Activated T-helper 1 cell treated with anti-CD3 and anti-CD28 coated beads, Interleukin-2, amount 50 U/mL, for 16 hours (primary cell): ENCODE data around the gene HHIP.

Experiments used
- DNase-seq, 2 donors: peaks; one replicate each; pipeline ENCODE4 v3.0.0-alpha.2; 2020; ENCODE audit warnings: low read depth in 1 of 2, low spot score in 1 of 2

The HHIP gene, protein sequence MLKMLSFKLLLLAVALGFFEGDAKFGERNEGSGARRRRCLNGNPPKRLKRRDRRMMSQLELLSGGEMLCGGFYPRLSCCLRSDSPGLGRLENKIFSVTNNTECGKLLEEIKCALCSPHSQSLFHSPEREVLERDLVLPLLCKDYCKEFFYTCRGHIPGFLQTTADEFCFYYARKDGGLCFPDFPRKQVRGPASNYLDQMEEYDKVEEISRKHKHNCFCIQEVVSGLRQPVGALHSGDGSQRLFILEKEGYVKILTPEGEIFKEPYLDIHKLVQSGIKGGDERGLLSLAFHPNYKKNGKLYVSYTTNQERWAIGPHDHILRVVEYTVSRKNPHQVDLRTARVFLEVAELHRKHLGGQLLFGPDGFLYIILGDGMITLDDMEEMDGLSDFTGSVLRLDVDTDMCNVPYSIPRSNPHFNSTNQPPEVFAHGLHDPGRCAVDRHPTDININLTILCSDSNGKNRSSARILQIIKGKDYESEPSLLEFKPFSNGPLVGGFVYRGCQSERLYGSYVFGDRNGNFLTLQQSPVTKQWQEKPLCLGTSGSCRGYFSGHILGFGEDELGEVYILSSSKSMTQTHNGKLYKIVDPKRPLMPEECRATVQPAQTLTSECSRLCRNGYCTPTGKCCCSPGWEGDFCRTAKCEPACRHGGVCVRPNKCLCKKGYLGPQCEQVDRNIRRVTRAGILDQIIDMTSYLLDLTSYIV

DNA sequence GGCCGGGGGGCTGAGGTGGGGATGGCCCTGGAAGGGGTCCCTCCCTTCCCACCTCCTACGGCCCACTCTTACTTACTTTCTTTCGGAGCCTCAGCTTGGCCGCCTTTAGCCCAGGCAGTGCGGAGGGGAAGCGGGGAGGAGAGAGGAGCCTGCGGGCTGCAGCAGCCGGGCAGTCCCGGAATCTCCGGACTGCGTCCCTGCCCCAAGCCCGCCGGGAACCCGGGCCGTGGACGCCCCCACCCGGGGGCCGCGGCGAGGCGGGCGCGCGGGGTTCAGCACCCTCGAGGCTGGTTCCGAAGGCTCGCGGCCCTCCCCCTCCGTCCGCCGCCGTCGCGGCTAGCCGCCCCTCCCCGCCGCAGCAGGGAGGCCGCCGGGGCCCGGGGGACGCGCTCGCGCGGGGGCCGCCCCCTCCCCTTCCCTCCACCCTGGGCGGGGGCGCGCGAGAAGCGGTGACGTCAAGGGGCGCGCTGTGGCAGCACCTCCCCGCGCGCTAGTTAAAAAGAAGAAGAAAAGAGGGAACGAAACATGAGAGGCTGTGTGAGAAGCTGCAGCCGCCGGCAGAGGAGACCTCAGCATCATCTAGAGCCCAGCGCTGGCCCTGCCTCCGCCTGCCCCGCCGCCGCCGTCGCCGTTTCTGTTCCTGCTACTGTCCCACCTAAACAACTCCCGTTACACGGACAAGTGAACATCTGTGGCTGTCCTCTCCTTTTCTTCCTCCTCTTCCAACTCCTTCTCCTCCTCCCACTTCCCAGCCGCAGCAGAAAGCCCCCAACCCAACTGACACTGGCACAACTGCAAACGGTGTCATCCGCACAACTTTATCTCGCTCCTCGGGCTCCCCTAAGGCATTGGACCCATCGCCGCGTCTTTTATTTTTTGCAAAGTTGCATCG, at the start of gene HHIP:
Gene HHIP (plus strand): TSS at position 526 of the 892 bp plus-strand sequence. CDS start 520 bp downstream, outside the sequence.
- DNase-seq = no peak

DNA sequence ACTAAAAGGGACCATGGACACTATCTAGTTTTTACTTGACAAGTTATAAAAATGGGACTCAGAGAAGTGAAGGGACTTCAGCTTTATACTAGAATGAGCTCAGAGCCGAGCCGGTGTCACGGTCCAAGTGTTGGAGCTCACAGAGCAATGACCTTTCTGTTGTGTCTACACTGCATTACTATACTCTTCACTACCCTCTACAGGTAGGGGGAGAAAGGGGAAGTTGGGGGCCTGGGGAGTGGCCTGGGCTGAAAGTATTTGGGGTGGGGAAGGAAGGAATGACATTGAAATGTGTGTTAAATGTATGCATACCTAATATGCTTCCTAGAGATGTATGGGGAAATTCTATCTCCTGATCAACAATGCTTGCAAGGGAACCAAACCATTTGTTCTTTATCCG, 48.8 kb upstream of the HHIP start:
- no peak for DNase-seq

DNA sequence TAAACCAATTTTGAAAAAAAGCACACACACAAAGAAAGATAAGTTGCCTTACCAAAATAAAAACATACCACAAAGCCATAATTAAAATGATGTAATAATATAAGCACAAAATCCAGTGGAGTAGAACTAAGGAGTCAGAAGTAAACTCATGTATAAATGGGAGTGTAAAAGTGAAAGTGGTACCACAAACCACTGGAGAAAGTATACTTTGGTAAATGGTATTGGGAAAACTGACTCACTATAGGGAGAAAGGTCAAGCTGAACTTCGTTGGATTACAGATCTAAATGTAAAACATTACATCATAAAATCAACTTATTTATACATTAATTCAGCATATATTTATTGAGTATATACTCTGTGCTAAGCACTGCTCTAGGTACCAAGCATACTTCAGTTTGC, 46.3 kb upstream of the HHIP start:
- no peak for DNase-seq

DNA sequence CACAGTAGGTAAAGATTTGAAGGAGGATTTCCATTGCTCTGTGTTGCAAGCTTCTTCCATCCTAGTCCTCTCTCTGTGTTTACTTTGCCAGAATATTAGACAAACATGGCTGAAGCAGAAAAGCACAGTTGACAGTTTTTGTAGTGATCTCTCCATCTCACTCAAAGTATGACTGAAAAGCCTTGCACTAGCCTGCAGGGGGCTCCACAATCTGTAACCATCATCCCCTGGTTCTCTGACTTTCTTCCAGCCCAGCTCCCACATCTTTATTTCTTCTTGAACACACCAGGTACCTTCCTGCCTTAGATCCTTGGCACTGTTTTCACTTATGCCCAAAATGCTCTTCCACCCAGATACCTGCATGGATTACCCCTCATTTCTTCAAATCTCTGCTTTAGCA, 34.1 kb upstream of the HHIP start:
- DNase-seq = no peak

DNA sequence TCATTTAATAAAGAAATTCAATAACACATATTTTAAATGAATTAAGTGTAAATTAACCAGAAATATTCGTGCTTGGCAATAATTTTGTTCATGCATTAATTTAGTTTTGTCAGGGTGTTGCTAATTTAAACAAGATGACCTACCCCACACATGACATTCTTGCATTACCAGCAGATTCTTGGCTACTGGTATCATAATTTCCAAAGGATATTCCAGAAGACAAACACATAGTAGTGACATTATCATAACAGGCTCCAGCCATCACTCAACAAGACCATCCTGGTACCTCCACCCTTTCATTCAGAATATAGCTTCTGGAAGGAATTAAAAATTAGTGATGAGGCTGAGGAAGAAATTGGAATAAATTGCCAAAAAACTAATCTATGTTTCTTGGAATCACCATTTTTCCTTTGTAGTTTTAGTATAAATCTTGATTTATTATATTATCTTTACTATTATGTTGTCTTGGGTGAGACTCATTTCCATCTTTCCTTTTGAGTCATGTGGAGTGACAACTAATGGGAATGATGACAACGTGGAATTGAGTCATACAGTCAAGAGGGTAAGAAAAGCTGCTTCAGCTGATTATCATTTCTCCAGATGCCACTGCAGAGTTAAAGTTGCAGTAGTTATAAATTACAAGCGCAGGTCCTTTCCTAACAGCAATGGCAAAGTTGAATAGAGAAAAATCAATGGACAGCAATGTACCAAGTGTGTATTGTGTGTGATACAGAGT, 30.9 kb upstream of the HHIP start:
- no peak for DNase-seq

DNA sequence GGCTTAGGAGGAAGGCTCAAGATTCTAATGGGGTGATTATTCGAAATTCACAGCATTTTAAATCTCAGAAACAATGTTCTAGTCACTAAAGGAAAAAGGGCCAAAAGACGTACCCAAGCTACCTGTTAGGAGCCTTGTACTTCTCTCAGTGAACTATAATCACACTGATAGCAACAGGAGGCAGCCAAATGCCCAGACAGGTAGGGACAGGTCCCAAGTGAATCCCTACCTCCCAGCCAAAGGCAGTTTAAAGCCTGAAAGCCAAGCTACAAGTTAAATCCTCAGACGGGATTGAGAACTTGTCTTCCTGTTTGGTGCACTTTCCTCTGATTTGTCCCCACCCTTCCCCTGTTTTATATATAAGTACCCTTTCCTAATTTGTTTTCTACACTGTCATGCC, 24.3 kb upstream of the HHIP start:
- DNase-seq = no peak

DNA sequence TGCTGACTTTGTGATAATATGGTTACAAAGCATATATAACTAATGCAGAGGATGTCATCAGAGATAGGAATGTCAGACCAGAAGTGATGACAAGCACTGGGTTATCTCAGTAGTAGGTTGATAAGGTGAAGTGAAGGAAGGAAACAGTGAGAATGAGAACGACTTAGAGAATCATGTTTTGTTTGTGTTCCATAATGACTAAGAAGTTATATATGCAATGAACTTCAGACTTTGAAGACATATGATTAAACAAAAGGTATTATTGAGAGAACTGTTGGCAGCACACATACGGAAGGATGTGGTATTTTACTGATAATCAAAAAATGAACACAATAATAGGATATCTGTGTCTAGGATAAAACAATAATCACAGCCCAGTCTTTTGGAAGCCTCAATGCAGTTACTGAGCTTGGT, 18.3 kb upstream of the HHIP start:
- no peak for DNase-seq

DNA sequence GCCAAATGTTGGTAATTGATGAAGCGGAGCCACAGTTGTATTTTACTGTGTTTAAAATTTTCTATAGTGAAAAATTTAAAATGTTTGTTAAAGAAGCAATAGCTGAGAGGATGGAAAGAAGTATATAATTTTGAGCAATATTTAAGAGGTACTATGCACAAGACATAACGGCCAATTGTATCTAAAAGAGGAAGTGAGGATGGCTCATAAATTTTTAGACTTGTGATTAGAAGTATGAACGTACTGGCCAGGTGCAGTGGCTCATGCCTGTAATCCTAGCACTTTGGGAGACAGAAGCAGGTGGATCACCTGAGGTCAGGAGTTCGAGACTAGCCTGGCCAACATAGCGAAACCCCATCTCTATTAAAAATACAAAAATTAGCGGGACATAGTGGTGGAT, 12.7 kb upstream of the HHIP start:
- DNase-seq = no peak

DNA sequence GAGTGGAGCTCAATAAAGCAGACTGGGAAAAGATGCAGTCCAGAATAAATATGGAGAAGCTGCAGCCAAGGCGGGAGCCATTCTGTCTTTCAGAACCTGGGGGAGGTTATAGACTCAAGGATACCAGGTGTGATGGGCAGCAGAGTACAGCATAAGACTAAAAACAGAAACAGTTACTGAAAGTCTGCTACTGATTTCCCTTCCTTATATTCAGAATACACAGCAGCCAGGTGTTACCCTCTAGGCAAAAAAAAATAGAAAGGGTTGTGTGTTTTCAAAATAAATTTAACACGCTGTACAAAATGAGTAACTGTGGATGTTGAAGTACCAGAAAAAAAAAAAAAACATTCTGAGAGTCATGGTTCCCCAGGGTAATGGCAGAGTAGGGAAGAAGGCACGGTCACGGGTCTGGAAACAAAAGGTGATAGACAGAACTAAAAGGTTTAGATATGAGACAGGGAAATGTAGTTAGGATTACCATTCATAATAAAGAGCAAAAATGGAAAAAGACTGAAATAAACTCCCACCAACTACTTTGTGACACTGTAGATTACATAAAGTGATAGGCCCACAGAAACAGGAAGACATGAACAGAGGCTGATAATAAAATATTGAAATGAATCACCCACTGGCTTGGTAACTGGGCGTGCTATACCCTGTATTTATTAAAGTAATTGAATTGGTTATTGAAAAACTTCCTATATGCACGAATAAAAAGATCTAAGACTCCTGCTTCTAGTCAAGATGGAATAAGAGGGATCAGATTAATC, 10.8 kb upstream of the HHIP start:
- DNase-seq = no peak

DNA sequence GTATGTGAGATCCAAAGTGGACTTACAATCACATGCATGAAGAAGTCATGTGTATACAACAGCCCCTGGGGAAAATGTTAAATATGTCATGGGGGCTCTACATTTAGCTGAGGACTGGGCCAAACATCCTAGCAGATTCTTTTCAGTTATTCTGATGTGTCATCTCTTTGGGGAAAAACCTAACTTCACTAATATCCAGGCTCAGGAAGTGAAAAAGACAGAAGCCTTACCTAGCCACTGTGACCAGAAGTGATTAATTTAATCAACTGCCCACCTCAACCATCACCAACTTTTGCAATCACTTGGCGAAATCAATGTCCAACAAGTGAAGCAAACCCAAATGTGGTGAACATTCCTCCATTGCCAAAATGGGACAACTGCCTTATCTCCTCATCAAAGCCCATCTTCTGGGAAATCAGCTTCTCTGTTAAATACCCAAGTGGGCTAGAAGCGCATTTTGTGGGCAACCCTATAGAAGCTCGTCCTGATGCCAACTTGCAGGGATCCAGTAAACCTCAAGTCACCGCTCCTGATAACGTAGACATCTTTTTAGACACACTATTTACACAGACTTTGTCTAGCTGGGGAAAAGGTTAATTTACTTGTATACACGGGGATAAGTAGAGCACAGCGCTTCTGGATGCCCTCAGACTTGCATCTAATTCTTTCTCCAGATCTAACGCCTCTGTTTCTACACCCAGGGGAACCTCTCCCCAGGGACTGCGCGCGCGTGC, 1.4 kb upstream of the HHIP start:
- no peak for DNase-seq

DNA sequence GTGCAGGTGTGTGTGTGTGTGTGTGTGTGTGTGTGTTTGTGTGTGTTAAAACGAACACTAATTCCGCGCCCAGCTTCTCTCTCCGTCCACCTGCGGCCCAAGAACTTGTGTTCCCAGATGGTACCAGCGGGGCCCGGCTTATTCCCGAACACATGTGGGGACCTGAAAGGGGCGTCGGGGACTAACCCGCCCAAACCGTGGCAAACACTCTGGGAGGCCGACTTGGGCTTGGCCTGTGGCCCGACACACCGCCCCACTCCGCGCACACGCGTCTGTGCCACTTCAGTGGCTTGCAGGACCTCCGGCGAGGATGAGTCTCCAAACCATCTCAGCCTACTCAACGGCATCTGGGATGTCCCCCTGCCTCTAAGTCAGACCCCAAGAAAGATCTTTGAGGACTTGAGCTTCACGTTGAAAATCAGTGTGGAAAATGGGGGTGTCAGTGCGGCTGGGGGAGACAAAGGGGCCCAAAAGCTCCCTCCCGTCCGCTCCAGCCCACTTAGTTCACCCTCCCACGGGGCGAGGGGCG, 790 bp upstream of the HHIP start:
- DNase-seq = no peak

DNA sequence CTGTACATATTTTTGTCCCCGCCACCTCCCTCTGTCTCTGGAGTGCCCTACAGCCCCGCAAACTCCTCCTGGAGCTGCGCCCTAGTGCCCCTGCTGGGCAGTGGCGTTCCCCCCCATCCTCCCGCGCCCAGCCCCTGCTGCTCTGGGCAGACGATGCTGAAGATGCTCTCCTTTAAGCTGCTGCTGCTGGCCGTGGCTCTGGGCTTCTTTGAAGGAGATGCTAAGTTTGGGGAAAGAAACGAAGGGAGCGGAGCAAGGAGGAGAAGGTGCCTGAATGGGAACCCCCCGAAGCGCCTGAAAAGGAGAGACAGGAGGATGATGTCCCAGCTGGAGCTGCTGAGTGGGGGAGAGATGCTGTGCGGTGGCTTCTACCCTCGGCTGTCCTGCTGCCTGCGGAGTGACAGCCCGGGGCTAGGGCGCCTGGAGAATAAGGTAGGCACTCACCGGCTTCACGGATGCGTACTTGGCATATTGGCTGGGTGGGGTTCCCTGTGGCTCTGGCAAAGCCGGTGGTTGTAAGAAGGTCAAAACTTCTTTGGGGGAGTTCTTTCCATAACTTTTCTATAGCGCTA, 653 bp downstream of the HHIP start:
- no peak for DNase-seq

DNA sequence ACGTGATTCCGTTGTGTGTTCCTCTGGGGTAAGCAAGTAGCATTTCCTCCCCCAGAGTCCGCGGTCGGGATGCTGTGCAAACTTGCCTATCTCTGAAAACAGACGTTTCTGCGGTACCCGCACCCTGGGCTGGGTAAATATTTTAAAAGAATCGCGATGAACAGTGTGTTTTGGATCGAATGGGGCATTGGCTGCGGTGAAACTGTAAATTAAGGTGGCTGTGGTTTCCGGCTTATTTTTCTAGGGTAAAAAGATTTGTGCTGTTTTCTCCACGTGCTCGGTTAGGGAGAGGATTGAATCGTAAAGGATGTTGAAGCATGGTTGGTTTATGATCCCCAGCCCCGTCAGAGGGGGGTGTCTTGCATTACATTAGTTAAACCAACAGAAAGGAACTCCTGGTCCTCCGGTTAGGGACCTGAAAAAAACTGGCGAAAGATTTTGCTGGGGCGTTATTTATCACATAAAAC, 1.2 kb downstream of the HHIP start:
- no peak for DNase-seq

DNA sequence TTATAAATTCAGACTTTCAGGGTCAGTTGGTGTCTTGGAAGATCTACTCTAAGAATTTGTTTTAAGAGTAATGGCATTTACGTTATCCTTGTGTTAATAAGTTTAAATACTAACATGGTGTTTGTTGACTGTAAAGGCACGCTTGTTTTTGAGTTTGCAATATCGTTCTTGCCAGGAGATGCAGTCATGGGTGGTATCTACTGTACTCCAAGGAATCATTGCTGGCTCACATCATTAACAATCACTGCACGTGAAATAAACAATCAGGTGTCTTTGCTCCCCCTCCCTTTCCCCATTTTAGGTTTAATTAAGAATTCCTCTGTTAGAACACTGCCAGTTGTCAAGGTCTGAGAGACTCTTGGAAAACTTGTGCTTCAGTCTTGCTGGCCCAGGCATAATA, 1.6 kb downstream of the HHIP start:
- no peak for DNase-seq

DNA sequence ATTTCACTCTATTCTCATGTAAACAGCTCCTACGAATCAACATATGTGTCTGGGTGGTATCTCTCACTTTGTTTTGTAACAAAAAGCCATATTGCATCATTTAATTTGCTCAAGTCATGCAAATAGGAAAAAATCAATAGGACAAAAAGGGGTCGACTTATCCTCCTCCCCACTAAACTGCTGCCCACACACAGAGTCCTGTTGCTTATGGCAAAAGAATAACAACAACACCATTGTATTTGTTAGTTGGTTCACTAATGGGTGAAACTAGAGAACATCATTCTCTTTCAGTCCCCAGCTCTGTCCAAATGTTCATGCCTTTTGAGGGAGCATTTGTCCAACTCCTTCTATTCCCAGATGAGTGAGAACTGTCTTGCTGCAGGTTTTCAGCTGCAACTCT, 2.1 kb downstream of the HHIP start:
- DNase-seq = no peak

DNA sequence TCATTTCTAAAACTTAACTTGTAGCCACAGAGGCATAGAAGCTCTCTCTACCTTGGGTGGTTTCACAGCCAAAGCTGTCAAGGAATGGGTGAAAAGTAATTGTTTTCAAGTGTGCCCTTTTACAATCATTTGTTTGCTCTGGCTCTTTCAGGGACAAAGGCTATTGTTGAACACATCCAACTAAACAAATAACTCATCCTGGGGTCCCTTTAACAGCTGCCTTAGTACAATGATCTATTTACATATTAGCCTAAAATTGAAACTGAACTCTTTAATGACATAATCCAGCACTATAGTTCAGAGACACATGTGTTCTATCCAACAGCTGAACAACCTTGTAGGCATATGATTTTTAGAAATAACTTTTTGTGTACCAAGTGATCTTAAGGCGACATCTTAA, 3.7 kb downstream of the HHIP start:
- no peak for DNase-seq

DNA sequence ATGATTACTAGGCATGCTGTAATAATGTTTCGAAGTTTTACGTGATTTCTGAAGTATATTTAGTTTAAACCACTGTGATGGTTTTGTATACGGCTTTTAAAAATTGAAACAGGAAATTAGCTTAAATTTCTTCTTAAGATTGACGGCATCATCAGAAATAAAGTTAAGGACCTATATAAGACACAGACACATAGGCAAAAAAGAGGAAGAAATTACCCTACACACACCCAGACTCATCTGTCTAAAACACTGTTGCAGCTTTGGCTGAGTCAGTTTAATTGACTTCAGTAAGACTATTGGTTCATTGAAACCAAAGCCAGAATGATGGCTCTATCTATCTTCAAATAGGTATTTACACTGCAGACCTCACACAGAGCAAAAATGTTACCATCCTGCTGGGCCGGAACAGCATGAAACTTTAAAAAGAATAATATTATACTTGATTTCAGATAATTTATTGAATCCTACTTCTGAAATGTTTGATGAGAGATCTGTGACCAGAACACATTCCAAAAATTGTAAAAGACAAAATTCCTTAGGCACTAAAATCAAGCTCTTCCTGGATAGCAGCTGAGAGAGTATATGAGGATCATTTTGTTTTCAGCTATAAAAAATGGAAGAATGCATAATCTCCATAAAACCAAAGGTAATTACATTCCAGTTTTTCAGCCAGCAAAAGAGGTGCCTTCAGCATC, 4.5 kb downstream of the HHIP start:
- DNase-seq = no peak
